Choroid plexus epithelial cell (primary cell): ENCODE data around the gene EXOSC7.
A peak's percentile ranks its signal among the peaks of the same experiment; 100 is the strongest.

Experiments
- DNase-seq: peaks from one replicate; pipeline ENCODE4 v3.0.0-alpha.2; 2010; ENCODE audit warnings: low read depth
- H3K4me3 ChIP-seq: 2 replicates; pipeline ENCODE4 v1.5.1; 2011; ENCODE audit warnings: low read depth, mild to moderate bottlenecking, control low read depth, low read length, moderate library complexity
- CTCF ChIP-seq: conservative IDR thresholded peaks from 2 replicates; pipeline ENCODE4 v1.5.1; 2011; ENCODE audit warnings: low read depth, mild to moderate bottlenecking, control low read depth, inconsistent platforms, low read length, moderate library complexity

EXOSC7 gene

GRCh38 chr3:44992555-44993470 lies 16.8 kb downstream of the EXOSC7 start:
- no peak overlapping the region for H3K4me3 ChIP-seq
- DNase-seq, result peak; percentile 47
- TF ChIP-seq CTCF, result peak; percentile 83

- peak; percentile 52 for DNase-seq
- H3K4me3 ChIP-seq, result no peak overlapping the region
- TF ChIP-seq CTCF, result no peak
Measured at GRCh38 chr3:44993471-44994205, 17.6 kb downstream of the EXOSC7 start.

- TF ChIP-seq CTCF, result no peak
- DNase-seq, result peak; percentile 83
- no peak overlapping the region for H3K4me3 ChIP-seq
Measured at GRCh38 chr3:44995142-44995770, 19.2 kb downstream of the EXOSC7 start.

GRCh38 chr3:44996556-44996969 lies 20.5 kb downstream of the EXOSC7 start:
- no peak for TF ChIP-seq CTCF
- no peak overlapping the region for H3K4me3 ChIP-seq
- no peak for DNase-seq

- no peak for DNase-seq
- H3K4me3 ChIP-seq, result no peak overlapping the region
- no peak for TF ChIP-seq CTCF
Measured at GRCh38 chr3:44999782-45000181, 23.7 kb downstream of the EXOSC7 start.

GRCh38 chr3:45000823-45001222 lies 24.8 kb downstream of the EXOSC7 start:
- no peak overlapping the region for H3K4me3 ChIP-seq
- TF ChIP-seq CTCF, result no peak
- DNase-seq, result no peak
